Epithelial cell of esophagus (primary cell): Measurements from ENCODE around the gene PARP12.

Experiments used
- DNase-seq: peaks from one replicate; pipeline ENCODE4 v3.0.0; 2010; ENCODE audit warnings: low read depth
- H3K4me3 ChIP-seq: 2 replicates; pipeline ENCODE4 v1.5.1; 2011; ENCODE audit warnings: mild to moderate bottlenecking, low read length, control low read depth
- CTCF ChIP-seq: IDR thresholded peaks from 2 replicates; pipeline ENCODE4 v1.5.1; 2011; ENCODE audit warnings: low read depth, mild to moderate bottlenecking, low read length, control low read depth, inconsistent platforms; ENCODE audit not compliant: insufficient read depth; ENCODE audit errors: missing control alignments

The PARP12 gene

GRCh38 chr7:140069298-140069949 lies 6.7 kb upstream of the PARP12 start:
- no peak overlapping the region for H3K4me3 ChIP-seq
- TF ChIP-seq CTCF, result no peak
- DNase-seq, result no peak

- no peak for DNase-seq
- TF ChIP-seq CTCF, result no peak
- no peak overlapping the region for H3K4me3 ChIP-seq
These were observed 5.3 kb upstream of the PARP12 start for GRCh38 chr7:140068033-140068432.

- no peak for DNase-seq
- H3K4me3 ChIP-seq, result no peak overlapping the region
- TF ChIP-seq CTCF, result no peak
These were observed 4.3 kb upstream of the PARP12 start for GRCh38 chr7:140067052-140067451.

- TF ChIP-seq CTCF, result no peak
- peak; percentile 23 for DNase-seq
- H3K4me3 ChIP-seq, result peak overlapping the region; percentile 59
These were observed 628 bp downstream of the PARP12 start for GRCh38 chr7:140062118-140062527.

GRCh38 chr7:140061607-140061930 lies 1.2 kb downstream of the PARP12 start:
- no peak for TF ChIP-seq CTCF
- no peak overlapping the region for H3K4me3 ChIP-seq
- no peak for DNase-seq

GRCh38 chr7:140060788-140061606 lies 1.8 kb downstream of the PARP12 start:
- DNase-seq, result no peak
- no peak overlapping the region for H3K4me3 ChIP-seq
- no peak for TF ChIP-seq CTCF
